CD4-positive, alpha-beta T cell treated with Interleukin-21 for 1 hour (primary cell): ENCODE measurements around the gene ANK3.
A peak's percentile ranks its signal among the peaks of the same experiment; 100 is the strongest.

Source experiments
- DNase-seq: peaks from one replicate; pipeline ENCODE4 v3.0.0-alpha.2; 2020

Gene ANK3

DNA sequence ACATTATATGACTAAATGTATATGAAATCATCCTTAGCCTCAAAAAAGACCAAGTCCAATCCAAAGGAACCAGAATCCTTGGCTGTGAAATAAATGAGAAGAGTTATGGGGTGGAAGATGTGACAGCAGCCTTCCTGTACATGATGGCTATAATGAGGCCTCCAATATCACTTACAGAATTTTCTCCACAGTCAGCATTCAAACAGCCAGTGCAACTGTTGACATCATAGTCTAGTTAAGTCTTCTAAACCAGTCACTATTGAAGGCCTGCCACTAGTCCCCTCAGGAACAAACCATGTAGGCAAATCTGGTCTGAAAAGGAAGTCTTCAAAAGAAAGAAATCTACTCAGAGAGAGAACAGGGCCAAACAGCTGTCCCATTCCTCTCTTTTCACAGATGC is 263.8 kb downstream of the ANK3 start:
- DNase-seq = no peak

DNA sequence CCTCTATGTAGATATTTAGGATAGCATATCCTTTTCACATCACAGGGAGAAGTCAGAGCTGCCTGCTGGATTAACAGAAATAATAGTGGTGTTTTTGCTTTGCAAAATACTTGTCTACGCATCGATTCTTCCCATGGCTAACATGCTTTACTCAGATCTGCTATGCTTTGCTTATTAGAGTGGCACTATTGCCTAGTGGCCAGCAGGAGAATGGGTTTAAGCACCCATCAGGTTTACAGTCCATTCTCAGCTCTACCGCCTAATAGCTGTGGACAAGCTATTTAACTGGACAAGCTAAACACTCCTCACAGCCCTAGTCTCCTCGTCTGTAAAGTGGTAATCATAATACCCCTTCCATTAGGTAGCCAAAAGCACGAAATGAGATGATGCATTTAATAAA is 265.1 kb downstream of the ANK3 start:
- DNase-seq = no peak

DNA sequence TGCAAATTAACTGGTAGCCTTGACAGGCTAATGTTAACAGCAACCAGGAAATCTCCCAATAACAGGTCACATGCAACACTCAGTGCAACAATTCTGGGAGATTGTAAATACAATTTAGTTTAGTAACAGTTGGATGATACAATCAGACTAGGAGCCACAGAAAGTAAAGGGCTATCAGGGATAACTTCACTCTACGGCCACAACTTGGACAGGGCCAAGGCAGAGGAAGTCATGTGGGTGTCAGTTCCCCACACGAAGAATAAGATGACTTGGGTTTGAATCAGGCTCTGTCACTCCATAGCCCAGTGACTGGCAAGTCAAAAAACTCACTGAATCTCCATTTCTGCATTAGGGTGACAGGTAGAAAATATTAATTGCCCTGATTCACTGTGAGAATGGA is 266.0 kb downstream of the ANK3 start:
- no peak for DNase-seq

DNA sequence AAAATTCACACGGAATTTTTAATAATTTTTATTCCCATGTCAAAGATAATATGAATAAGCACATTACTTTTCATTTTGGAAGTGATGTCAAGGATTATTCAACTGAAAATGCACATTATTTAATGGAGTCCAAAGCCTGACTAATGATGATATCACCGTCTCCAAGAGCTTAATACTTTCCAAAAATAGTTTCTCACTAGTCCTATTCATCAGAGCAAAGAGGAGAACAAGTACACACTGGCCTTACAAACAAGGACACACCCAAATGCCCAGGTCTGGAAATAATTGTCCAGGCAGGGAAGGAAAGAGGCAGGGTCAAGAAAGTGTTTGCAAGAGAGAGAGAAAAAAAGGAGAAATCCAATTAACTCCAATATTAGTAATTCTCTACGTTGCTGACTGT is 266.5 kb downstream of the ANK3 start:
- DNase-seq = no peak

DNA sequence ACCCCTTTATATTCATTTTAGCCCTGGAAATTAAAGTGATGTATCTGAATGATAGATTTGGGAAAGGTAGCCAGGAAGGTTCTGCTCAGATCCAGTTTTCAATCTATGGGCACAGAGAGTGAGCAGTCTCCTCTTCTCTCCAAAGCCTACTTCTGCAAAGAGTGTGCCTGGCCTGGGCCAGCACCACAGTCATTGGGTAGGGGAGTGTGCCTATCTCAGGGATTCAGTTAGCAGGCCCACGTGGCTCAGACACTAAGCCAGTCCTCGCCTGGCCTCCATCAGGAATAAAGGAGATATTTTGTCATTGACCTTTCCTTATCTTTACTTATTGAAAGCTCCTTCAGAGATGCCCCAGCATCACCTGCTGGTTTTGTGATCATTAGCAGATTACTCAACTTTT is 267.5 kb downstream of the ANK3 start:
- no peak for DNase-seq

DNA sequence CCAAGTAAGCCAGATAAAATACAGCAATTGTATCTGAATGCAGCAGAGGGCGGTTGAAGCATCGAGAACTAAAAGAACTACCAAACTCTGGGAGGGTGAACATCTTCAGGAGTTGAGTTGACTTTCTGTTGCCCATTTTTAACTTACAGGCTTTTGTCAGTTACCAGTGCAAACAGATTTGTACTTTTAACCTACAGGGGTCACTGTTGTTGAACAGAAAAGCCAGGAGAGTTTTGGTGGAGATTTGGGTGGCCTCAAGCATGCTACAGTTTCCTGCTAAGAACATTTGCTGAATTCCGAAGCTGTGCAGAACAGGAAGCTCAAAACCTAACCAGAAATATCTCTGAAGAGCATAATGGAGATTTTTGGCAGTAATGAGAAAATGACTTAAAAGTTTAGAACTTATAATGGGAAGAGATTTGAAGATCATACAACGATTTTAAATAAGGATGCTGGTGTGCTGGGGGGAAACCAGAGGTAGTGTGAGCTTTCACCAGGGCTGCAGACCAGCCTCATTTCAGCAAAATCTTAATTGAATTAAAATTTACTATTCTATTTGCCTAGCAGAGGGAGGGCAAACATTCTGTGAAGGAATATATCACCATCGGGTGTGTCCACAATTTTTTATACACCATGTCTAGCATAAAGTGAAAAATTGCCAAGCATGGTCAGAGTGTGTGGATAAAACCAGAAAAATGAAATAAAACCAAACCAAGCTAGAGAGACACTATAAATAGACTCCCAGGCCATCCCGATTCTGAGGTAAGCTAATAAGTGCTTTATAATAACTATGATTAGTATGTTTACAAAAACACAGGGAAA is 274.7 kb downstream of the ANK3 start:
- DNase-seq = peak; percentile 47

DNA sequence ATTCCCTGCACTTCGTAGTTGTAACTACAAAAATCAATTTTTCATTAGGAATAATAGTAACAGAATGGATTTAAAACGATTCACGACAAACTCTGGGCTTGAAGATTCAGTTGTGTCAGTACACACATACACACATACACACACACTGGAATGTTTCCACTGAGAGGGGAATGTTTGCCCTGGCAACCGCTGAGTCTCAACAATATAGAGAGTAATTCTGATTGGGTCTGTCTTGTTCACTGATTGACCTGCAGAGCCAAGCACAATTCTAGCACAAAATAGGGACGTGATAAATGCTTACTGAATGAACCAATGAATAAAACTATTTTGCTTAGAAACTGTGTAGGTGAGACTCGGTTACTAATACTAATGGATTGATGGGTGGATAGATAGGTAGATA is 278.9 kb downstream of the ANK3 start:
- DNase-seq = no peak

DNA sequence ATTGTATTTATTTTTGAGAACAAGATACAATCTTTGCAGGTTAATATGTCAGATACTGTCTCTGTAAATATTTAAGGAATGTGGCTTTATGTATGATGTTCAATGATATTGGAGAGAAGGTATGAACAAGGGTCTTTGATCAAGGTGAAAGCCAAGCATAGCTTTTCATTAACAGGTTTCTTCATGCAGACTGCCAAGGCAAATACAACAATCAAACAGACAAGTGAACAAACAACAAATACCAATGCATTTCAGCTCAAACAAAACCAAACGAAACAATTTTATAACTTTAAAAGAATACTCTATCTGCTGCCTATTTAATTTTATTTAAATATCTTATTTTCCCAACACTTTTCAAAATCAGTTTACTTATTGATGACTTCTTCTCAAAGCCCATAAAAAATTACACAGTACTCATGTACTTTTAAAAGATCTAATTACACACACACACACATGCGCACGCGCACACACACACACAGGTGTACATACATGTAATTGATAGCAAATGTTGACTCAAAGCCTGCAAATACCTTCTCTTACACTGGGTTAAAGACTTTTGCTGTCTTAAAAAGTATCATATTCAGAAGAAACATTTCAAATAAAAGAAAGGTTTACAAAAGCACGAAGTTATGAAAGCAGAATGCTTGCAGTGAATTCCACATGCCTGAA is 282.2 kb downstream of the ANK3 start:
- no peak for DNase-seq

DNA sequence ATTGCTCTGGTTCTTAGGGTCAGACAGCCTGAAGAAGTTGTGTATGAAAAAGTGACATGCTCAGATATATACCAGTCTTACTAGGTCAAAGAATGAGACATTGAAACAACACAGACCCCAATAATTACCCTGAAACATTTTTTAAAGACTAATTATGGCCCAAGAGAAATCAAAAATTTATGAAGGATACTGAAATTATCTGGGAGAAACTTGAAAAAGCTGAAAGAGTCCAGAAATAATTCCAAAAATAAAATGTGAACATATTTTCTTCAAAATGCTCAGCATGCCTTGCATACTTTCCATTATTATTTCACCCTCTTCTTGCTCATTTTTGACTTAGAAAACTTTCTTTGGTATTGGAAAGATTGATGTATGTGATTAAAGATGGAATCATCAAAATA is 284.4 kb downstream of the ANK3 start:
- no peak for DNase-seq

DNA sequence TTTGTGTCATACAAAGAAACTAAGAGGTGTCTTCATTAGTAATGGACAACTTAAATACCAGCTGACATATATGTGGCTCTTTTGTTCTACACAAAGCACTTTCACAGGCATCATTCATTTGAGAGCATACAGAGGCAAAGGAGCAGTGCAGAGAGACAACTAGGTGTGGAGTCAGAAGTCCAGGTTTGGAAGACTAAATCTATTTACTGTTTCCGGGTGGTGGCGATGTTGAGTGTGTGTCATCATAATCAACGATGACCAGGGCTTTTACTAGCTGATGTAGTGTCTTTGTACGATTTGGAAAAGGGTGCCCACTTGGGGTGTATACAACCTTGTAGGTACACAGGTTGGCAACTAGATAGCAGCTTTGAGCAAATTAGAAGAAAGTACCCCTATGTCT is 287.9 kb downstream of the ANK3 start:
- no peak for DNase-seq

DNA sequence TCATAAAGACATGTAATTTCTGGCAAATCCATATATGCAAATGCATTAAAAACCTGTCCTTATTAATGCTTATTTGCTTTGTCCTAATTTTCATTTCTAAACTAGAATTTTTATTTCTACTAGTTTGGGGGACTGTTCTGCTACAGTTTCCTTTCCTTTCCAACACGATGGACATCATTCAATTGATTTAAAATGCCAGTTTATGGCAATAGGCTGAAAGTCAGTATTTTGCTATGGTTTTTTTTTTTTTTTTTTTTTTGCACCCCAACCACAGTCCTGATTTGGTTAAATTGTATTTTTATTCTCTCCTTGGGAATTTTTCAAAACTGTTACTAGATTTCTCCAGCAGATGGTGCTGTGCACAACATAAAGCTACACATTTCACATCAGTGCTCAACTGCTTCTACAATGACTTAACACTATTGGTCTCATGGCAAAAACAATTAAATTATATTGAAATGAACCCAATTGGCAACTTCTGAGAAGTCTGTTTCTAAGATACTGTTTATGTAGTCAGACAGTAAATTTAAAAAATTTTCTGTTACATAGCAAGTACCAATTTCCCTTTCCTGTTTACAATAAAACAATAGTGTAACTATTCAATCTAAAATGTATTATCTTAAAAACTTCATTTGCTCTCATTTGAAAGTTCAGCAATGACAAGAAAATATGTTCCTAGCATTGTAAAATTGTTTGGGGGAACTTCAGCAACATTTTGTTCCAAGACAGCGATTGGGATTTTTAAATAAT is 289.5 kb downstream of the ANK3 start:
- DNase-seq = peak; percentile 53

DNA sequence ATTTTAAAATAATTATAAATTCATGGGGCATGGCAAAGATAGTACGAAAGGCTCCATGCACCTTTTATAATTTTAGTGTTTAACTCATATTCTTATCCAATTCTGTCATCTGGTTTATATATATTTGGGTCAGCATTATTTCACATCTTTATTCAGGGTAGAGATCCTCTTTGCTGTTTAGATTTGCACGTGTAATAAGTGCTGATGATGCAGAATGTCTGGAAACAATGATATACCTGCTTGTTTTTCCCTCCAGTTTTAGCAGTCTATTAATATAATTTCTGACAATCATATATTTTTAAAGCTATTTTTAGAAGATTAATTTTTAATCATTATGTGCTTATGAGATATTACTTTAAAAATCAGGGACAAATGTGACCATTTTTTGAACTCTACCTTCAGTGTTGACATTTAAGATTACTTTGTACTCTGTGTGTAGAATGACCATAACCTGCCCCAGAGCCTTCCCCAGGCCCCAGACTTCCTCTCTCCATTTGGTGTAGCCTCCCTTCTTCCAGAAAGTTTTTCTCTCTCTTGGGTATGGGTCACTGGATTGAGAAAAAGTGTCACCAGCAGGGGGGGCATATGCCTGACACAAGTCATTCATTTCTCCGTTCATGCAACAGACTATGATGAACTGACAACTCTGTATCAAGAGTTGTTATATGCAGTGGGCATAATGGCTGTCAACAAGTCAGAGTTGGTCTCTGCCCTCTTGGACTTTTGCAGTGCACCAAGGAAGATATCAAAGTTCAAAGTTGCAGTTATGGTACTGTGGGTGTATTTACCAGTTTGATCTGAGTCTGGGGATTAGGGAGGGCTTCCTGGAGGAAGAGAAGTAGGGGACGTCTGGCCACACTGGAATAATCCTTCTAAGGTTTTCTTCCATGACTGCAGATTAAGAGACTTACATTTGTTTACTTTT is 290.7 kb downstream of the ANK3 start:
- no peak for DNase-seq

DNA sequence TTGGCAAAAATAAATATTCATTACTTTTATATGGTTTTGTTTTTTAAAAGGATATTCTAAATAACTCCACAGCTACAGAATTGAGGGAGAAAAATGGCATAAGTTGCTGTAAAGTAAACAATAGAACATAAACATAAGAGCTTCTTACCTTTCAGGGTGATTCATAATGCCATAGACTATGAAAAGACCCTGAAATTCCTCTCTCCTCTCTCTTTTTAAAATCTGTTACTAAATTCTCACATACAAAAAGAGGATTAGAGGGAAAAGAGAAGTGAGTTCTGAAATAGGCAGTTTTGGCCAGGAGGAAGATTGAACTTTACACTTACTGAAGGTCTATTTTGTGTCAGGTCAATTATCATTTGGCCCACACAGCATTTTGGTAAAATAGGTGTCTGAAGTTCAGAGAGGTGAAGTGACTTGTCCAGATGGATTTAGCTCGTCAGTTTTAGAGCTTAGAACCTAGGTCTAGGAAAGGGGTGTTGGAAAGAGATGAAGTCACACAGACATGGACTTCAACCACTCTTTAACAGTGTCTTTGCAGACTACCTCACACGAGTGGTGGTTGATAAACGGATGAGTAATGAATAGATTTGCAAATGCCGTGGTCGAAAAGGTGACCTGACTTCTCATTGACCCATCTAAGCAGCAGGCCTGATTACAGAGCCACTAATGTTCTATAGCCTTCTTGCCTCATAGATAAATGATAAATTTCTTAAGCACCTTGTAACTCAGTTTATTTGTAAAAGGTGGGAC is 292.7 kb downstream of the ANK3 start:
- no peak for DNase-seq

DNA sequence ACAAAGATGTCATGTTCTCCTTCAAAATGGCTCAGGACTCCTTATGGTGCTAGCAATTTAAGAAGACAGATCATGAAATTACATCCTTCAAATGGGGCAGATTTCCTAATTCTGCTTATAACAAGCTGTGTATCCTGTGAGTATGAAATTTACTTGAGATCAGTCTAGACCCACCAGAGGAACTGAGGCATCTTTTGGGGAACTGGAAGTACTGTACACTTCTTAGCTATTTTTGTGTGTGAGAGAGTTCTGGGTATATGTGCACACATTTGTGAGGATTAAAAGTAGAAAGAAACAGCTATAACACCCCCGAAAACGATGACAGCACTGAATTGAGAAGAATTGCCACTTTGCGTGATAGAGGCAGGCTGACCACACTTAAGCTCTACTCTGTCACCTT is 296.4 kb downstream of the ANK3 start:
- no peak for DNase-seq

DNA sequence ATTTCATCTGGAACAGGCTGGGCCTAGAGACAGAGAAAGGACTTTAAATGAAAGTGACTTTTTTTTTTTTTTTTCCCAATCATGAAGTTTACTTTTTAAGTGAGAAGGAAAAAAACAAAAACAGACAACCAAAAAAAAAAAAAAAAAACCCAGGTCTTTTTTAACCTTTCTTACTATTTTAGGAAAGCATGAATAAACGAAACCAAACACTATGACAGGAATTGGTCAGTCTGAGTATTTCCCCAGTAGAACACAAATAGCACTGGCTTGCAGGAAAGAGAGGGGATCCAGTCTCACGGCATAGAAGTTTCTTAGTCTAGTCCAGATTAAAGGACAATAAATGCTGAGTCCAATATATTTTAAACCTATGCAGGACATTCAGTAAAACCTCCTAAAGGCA is 302.8 kb downstream of the ANK3 start:
- no peak for DNase-seq

DNA sequence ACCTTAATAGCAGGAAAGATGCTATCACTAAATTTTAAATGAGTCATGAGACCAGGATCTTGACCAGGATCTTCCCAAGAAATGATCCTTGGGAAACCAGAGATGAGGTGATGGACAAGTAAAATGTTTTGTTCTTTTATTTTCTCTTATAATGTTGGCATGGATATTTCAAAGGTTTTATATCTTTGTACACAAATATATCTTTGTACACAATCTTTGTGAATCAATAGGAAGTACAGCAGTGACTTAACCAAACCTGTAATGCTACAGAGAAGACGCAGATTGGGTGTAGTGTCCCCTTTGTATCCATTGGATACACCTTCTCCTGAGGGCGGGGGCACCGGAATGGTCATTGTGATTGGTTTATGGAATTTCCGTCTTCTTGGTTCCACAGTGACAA is 303.3 kb downstream of the ANK3 start:
- DNase-seq = no peak

DNA sequence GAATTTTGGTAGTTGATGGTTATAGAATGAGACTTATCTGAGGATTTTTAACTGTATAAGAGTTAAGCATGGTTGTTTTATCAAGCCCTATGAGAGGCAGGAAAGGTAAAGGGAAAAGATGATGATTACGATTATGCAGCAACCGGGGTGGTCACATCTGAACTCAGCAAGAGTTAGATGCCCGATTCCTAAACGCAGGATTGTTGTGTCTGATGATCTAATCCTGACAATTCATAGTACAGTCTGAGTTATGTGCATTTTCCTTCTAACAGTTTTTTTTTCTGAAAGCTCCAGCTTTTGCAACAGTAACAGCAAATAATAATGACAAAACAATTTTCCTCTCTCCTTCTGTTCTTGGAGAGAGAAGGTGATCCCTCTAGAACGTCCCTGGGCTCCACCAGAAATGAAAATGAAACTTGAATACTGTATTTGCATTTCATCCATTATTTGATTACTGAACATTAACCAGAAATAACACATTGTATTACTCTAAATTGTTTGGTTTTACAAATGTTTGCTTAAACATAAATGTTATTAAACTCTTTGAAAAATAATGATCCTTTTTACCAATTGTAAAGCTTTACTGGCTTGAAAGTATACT is 306.8 kb downstream of the ANK3 start:
- DNase-seq = no peak

DNA sequence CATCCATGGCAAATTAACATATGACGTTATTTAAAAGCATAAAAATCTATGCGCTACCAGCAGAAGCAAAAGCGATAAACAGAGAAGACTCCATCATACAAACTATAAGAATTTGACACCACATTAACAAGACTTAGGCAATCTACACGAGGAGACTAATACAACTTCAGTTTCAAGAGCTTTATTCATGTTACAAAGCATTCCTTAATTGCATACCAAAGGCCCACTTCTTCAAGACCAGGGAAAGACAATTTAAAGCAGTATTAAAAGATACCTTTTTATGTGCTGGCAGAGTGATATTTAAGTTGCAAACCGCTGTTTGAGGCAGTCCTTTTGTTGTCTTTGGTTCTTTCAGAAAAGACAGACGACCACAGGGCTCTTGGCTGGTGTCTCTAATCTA is 307.3 kb downstream of the ANK3 start:
- no peak for DNase-seq

DNA sequence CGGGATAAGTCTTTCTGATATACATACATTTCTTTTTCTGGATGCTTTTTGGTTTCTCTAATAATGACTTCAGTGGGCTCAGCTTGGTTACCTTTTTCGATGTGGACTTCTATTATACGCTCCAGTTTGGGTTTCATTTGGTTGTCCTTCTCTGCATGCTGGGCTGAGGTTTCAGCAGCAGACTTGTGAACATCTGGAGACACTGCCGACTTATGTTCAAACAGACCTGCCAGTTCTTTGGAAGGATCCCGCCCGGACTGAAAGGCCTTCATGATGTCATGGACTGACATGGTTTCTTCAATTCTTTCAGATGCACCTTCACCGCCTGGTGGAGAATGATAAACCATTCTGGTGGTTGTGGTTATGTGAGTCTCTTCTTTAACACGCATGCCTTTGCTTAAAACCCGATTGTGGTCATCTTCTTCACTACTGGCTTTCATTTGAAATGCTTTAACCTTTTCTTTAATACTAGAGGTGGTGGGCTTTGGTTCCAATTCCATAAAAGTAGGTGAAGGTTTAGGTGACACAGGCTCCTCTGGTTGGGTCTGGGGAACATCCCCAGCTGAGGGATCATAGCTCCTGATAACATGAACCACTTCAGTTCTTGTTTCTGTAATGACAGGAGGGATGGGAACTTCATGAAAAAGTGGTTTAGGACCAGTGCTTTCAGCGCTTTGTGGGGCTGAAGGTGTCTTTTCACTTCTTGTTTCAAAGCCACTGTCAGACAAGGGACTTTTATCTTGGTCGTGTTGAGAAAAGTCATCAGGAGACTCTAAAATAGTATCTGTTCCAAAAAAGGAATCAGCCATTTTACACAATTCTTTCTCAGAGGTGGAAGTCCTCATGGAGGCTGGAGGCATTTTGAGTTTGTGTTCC is 315.7 kb downstream of the ANK3 start:
- peak; percentile 2 for DNase-seq

DNA sequence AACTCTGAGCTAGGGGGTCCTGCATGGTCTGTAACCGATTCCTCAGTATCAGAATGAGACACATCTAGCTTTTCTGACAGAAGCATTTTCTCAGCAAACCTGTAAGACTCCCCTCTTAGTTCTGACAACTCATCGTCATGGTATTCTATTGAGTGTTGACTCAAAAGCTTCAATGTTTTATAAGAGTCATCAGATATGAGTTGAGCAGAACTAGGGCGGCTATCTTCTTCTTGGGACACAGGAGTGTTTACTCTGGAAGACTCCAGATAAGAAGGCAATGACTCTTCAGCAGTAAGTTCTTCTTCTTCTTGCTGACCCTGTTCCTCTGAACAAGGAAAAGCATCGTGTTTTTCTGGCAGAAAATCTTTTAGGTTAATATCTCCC is 316.3 kb downstream of the ANK3 start:
- DNase-seq = no peak

DNA sequence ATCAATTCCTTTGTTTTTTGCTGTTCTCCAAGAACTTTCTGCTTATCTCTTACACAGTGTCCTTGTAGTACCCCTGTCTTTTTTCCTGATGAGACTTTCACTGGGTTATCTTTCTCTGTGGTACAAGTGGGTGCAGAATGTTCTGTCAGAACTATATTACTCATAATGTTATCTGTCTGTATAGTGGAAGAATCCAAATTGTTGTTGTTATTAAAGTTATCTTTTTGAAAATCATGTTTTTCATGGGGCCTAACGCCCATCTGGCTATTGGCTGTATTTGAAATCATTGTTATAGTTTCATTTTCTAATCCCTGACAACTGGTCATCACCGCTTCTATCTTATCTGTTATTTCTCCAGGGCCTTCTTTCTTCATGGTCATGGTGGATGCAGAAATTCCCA is 320.4 kb downstream of the ANK3 start:
- DNase-seq = no peak
